Myocyte (in vitro differentiated cells): ENCODE data around the gene JAZF1. TPM values are rescaled to one million over a fixed set of nuclear protein-coding genes. Genes with fewer than 3 reads are reported as not detected.

Source experiments
- DNase-seq: peaks from one replicate; pipeline ENCODE4 v3.0.0-alpha.2; 2012; ENCODE audit warnings: low read depth
- total RNA-seq: library from RNA; depleted of rRNA; stranded (reverse); fragments of >200 nt; gene quantifications from 2 replicates; pipeline ENCODE4 v1.2.3, GENCODE V29; 2014

JAZF1 gene
- total RNA-seq, 1 donor from 2014 or later, result 9.3 TPM

GRCh38 chr7:28140979-28141378, 39.6 kb downstream of the JAZF1 start:
- peak; percentile 68 for DNase-seq

DNA sequence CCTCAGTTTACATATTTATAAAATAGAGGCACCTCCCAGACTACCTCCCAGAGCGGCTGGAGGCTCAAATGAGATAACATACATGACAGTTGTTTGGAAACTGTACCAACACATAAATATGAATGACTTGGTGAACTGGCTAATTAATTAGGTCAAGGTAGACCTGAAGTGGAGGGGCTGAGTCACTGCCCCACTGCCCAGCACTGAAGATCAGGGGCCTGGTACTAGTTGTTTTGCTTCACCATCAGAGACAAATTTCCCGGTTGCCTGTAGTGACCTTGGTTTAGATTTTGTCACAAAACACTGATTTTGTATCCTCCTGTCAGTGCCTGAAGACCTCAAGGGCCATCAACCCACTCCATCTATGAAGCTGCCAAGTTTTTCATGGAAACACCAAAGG, 41.8 kb downstream of the JAZF1 start:
- DNase-seq, result no peak

- DNase-seq, result no peak
Measured at GRCh38 chr7:28137463-28137862, 43.1 kb downstream of the JAZF1 start.

GRCh38 chr7:28136885-28137284, 43.7 kb downstream of the JAZF1 start:
- no peak for DNase-seq

- DNase-seq, result no peak
Measured at GRCh38 chr7:28136420-28136819, 44.2 kb downstream of the JAZF1 start.

- DNase-seq, result no peak
Measured at GRCh38 chr7:28135760-28136159, 44.8 kb downstream of the JAZF1 start.

GRCh38 chr7:28135315-28135714, 45.3 kb downstream of the JAZF1 start:
- no peak for DNase-seq

DNA sequence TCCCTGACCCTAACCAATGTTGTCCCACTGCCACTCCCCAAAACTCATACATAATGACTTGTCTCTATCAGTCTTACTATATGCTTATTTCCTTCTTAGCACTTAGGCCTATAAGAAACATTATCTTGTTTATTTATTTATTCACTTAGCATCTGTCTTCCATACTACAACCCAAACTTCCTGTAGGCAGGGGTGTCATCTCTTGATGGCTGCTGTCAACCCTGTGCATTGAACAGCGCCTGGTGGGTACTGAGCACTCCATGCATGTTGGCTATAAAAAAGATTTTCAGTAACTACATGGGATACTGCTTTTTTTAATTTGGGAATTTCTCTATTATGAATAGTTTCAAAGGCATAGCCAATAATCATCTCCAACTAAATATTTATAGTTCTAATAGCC, 46.7 kb downstream of the JAZF1 start:
- no peak for DNase-seq

- DNase-seq, result no peak
Measured at GRCh38 chr7:28132959-28133870, 47.4 kb downstream of the JAZF1 start.

DNA sequence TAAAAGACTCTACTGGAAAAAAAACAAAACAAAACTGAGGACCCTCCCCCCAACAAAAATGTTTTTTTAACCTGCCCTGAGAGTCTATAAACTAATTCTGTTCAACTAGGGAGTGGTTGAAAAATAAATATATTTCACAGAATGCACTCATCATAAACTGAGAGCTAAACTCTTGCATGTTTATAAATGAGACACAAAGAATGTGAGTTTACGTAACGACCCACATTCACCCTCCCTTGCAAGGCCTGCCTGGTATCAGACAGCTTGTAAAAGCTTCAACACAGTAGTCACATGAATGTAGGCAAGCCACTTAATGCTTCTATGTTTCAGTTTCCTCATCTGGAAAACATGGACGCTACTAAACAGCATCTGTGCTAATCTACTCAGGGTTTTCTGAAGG, 50.3 kb downstream of the JAZF1 start:
- no peak for DNase-seq

- DNase-seq, result no peak
Measured at GRCh38 chr7:28128608-28129007, 52.0 kb downstream of the JAZF1 start.

- no peak for DNase-seq
Measured at GRCh38 chr7:28126410-28127041, 54.1 kb downstream of the JAZF1 start.

DNA sequence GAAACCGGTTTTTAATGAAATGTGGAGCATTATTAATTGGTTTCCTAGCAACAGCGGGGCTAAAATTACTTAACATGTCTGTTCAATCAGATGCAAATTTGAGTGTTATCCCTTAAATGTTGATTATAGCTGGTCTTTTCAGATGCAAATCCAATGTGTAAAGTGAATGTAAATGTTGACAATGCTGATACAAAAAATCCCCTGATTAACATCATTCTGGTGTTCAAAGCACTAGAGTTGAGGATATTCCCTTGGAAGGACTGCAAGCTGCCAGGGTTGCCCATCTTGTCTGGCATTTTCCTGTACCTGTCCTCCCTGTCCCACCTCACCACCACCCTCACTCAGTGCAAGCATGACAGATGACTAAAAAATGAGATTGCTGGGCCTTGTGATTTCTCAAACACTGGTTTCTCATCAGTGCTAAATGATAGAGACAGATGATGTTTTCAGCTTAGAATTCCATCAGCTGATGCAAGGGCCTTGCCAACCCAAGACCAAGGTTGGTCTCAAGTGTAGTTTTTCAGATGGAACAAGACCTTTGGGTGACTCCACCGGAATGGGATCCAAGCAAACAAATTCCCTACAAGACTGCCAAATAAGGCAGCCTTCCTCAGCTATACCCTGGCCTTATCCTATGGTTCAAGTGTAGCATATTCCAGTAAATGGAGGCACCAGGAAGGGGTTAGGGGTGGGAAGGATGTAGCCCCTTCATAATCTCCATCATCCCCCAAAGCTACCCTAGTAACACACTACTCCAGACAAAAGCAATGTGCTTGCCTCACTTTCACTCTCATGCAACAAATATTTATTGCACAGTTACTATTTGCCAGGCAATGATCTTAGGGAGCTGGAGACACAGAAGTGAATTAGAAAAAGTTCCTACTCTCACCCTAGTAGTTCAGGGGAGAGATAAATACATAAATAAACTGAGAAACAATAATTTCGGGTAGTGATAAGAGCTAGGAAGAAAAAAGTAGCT, 54.9 kb downstream of the JAZF1 start:
- no peak for DNase-seq

- no peak for DNase-seq
Measured at GRCh38 chr7:28124413-28124812, 56.2 kb downstream of the JAZF1 start.

DNA sequence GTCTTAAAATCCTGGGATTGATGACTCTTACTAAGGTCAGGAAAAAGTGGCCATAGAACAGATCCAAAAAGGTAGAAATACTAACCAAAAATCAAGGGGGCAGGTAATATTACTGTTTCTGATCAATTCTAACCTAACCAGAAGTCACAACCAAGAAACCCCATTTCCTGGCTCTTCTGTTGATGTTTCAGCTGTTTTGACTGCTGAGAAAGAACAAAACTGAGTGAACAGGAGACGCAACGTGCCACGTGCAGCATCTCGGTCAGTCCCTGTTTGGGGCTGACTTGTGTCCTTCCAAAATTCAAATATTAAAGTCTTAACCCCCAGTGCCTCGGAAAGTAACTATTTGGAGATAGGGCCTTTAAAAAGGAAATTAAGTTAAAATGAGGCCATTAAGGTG, 56.8 kb downstream of the JAZF1 start:
- no peak for DNase-seq

- DNase-seq, result no peak
Measured at GRCh38 chr7:28121496-28121895, 59.1 kb downstream of the JAZF1 start.

DNA sequence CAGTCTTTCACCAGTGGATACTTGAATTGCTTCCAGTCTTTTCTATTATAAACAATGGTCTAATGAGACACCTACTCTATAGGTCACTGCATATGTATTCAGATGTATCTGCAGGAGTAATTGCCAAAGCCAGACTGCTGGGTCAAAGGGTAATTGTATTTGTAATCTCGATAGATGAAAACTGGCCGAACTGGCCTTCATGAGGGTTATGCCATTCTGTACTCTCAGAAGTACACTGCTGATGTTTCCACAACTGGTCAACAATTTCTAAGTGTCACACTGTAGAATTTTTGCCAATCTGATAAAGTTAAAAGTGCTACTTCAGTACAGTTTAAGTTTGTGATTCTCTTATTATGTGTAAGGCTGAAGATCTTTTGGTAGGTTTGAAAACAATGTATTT, 64.6 kb downstream of the JAZF1 start:
- no peak for DNase-seq

DNA sequence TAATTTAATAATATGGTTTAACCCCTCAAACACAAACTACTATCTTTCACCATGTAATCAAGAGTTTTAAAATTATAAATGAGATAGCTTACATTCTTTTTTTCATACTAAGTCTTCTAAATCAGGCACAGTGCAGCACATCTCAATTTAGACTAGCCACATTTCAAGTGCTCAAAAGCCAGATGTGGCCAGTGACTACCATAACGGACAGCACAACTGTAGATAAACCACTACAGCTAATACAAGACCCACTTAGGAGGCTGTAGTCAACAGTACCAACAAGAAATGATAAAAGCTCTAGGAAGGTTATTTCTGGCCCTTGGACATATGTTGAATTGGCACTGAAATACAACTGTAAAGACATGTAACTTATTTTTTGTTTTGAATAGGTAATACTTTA, 65.3 kb downstream of the JAZF1 start:
- peak; percentile 67 for DNase-seq

- DNase-seq, result no peak
Measured at GRCh38 chr7:28114056-28114455, 66.5 kb downstream of the JAZF1 start.

DNA sequence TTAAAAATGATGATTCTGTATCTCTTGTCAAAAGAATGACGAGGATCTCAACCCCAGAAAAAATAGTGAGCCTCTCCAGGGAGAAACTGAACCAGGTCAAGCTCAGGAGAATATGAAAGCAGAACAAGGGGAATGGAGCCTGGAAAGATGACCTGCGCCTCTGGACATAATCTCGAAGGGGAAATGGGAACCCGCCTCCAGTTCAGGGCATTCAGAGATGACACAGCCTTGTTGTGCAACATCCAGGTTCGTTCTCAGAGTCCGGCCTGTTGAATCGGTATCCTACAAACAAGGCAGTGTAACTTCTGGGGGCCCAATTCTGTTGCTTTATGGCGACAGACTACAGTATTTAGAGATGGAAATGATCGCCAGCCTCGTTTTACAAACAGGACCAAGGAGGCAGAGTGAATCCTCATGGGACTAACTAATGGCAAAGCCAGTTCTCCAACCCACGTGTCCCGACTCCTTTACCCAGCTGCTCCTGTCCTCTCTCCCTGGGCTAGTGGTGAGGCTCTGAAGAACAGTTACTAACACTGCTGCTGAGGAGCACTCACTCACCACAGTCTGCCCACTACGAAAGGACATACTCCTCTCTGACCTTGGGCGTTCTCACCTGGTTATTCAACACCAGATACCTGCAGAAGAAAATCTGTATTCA, 67.6 kb downstream of the JAZF1 start:
- no peak for DNase-seq

- no peak for DNase-seq
Measured at GRCh38 chr7:28112467-28112866, 68.1 kb downstream of the JAZF1 start.
